ENCODE measurements around the gene ZMYND10. TPM values are rescaled to one million over a fixed set of nuclear protein-coding genes. Genes with fewer than 3 reads are reported as not detected.

The ZMYND10 gene
- total and polyA plus RNA-seq, 9 of the 15 experiments (the other 6 are each of a cell fraction or from before 2014, with no cell fraction given): 0.20 to 2.8 (median 0.70) TPM

DNA sequence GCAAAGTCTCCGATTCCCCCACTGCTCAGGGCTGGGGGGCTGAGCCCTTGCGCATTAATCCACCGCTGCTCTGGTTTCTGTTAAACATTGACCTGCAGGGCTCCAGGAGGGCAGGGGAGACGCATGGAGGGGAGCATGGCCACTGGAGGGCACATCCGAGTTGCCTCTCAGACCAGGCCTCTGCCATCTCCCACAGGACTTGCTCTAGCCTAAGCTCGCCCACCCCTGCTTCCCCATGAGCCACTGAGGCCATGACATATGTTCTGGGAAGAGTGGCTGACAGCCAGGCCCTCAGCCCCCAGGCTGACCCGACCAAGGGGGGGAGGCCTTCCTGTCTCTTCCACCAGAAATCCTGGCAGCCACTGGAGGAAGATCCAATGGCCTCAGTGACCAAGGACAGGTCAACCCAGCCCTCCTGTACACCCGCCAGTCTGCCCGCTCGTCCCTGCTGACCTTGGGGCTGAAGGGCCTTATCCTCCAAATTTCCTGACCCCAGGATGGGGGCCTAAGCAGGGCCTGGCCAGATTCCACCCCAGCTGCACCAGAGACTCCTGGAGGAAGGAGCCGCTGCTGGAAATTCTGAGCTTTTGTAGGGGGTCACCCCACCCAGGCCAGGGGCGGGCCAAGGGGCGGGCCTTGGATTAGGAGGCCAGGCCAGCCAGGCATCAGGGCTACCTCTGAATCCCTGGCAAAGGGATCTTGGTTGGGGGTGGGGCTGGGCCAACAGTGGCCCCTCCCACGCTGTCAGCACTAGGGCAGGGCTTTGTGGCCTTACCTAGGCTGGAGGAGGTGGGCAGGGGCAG is 42.3 kb downstream of the ZMYND10 start, which contains the start of gene HYAL1 (continued):
- TF ChIP-seq, protein P1, sequence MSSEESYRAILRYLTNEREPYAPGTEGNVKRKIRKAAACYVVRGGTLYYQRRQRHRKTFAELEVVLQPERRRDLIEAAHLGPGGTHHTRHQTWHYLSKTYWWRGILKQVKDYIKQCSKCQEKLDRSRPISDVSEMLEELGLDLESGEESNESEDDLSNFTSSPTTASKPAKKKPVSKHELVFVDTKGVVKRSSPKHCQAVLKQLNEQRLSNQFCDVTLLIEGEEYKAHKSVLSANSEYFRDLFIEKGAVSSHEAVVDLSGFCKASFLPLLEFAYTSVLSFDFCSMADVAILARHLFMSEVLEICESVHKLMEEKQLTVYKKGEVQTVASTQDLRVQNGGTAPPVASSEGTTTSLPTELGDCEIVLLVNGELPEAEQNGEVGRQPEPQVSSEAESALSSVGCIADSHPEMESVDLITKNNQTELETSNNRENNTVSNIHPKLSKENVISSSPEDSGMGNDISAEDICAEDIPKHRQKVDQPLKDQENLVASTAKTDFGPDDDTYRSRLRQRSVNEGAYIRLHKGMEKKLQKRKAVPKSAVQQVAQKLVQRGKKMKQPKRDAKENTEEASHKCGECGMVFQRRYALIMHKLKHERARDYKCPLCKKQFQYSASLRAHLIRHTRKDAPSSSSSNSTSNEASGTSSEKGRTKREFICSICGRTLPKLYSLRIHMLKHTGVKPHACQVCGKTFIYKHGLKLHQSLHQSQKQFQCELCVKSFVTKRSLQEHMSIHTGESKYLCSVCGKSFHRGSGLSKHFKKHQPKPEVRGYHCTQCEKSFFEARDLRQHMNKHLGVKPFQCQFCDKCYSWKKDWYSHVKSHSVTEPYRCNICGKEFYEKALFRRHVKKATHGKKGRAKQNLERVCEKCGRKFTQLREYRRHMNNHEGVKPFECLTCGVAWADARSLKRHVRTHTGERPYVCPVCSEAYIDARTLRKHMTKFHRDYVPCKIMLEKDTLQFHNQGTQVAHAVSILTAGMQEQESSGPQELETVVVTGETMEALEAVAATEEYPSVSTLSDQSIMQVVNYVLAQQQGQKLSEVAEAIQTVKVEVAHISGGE (CRISPR knock-in tag; IDR thresholded peaks at IDR 0.05): no peak
- TF ChIP-seq, protein P2, sequence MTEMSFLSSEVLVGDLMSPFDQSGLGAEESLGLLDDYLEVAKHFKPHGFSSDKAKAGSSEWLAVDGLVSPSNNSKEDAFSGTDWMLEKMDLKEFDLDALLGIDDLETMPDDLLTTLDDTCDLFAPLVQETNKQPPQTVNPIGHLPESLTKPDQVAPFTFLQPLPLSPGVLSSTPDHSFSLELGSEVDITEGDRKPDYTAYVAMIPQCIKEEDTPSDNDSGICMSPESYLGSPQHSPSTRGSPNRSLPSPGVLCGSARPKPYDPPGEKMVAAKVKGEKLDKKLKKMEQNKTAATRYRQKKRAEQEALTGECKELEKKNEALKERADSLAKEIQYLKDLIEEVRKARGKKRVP (CRISPR knock-in tag; IDR thresholded peaks at IDR 0.05): no peak
- TF ChIP-seq, protein P3, sequence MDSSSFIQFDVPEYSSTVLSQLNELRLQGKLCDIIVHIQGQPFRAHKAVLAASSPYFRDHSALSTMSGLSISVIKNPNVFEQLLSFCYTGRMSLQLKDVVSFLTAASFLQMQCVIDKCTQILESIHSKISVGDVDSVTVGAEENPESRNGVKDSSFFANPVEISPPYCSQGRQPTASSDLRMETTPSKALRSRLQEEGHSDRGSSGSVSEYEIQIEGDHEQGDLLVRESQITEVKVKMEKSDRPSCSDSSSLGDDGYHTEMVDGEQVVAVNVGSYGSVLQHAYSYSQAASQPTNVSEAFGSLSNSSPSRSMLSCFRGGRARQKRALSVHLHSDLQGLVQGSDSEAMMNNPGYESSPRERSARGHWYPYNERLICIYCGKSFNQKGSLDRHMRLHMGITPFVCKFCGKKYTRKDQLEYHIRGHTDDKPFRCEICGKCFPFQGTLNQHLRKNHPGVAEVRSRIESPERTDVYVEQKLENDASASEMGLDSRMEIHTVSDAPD (CRISPR knock-in tag; IDR thresholded peaks at IDR 0.05): no peak
- TF ChIP-seq, protein P4, sequence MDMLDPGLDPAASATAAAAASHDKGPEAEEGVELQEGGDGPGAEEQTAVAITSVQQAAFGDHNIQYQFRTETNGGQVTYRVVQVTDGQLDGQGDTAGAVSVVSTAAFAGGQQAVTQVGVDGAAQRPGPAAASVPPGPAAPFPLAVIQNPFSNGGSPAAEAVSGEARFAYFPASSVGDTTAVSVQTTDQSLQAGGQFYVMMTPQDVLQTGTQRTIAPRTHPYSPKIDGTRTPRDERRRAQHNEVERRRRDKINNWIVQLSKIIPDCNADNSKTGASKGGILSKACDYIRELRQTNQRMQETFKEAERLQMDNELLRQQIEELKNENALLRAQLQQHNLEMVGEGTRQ (CRISPR knock-in tag; IDR thresholded peaks at IDR 0.05): no peak
- TF ChIP-seq MAFK (IDR thresholded peaks at IDR 0.05; ENCODE audit: low read length) (no peak), ARNT (IDR thresholded peaks at IDR 0.05) (no peak), PCBP1 (IDR thresholded peaks at IDR 0.05; ENCODE audit: low read depth, low read length, poor library complexity, severe bottlenecking) (no peak), CBX8 (IDR thresholded peaks at IDR 0.05; ENCODE audit: borderline replicate concordance, extremely low read depth, low read depth, low read length, poor library complexity, severe bottlenecking) (no peak), ZNF778 (CRISPR knock-in tag; IDR thresholded peaks at IDR 0.05) (no peak), TAF9B (IDR thresholded peaks at IDR 0.05; ENCODE audit: partially characterized antibody) (no peak), HOXB6 (CRISPR knock-in tag; IDR thresholded peaks at IDR 0.05; ENCODE audit: borderline replicate concordance) (no peak), ZNF436 (CRISPR knock-in tag; IDR thresholded peaks at IDR 0.05) (no peak), RBFOX2 (IDR thresholded peaks at IDR 0.05; ENCODE audit: low read depth, low read length) (peak; percentile 73), XRCC5 (IDR thresholded peaks at IDR 0.05; ENCODE audit: low read depth, low read length) (no peak), RBM34 (IDR thresholded peaks at IDR 0.05; ENCODE audit: borderline replicate concordance, insufficient read depth, low read length) (no peak)
- TF ChIP-seq, protein P5, sequence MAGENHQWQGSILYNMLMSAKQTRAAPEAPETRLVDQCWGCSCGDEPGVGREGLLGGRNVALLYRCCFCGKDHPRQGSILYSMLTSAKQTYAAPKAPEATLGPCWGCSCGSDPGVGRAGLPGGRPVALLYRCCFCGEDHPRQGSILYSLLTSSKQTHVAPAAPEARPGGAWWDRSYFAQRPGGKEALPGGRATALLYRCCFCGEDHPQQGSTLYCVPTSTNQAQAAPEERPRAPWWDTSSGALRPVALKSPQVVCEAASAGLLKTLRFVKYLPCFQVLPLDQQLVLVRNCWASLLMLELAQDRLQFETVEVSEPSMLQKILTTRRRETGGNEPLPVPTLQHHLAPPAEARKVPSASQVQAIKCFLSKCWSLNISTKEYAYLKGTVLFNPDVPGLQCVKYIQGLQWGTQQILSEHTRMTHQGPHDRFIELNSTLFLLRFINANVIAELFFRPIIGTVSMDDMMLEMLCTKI (IDR thresholded peaks at IDR 0.05; ENCODE audit: partially characterized antibody): no peak
- TF ChIP-seq, protein P6, sequence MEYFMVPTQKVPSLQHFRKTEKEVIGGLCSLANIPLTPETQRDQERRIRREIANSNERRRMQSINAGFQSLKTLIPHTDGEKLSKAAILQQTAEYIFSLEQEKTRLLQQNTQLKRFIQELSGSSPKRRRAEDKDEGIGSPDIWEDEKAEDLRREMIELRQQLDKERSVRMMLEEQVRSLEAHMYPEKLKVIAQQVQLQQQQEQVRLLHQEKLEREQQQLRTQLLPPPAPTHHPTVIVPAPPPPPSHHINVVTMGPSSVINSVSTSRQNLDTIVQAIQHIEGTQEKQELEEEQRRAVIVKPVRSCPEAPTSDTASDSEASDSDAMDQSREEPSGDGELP (CRISPR knock-in tag; IDR thresholded peaks at IDR 0.05; ENCODE audit: borderline replicate concordance): peak; percentile 33; the same call in 1 of the 2 replicates

Measured in K562 (cell line).